Measurements from ENCODE around the gene ZNF418.

ZNF418 gene

GRCh38 chr19:57916168-57916995 lies 18.8 kb downstream of the ZNF418 start, which contains the start of gene ZNF417 (continued):
- peak; percentile 77 for TF ChIP-seq ZBTB11 (tag by site-specific recombination; conservative IDR thresholded peaks at IDR 0.05; ENCODE audit: low read depth)
- peak; percentile 99 for TF ChIP-seq HOXC10 (CRISPR knock-in tag; IDR thresholded peaks at IDR 0.05)
- peak; percentile 80 for TF ChIP-seq IKZF3 (tag by site-specific recombination; IDR thresholded peaks at IDR 0.05)
- TF ChIP-seq CTCF (tag by site-specific recombination; IDR thresholded peaks at IDR 0.05): peak; percentile 77; the same call in 1 of the 2 replicates
- TF ChIP-seq ZSCAN30 (tag by site-specific recombination; IDR thresholded peaks at IDR 0.05): 0 out of 2 replicates have a peak, but pooled peaks have one; percentile 21
- peak; percentile 96 for TF ChIP-seq ZNF76 (tag by site-specific recombination; IDR thresholded peaks at IDR 0.05; ENCODE audit: borderline replicate concordance, low read depth)
- TF ChIP-seq PBX3 (CRISPR knock-in tag; IDR thresholded peaks at IDR 0.05): peak; percentile 99
- 0 out of 2 replicates have a peak, but pooled peaks have one; percentile 21 for TF ChIP-seq ZNF366 (tag by site-specific recombination; conservative IDR thresholded peaks at IDR 0.05)
- peak; percentile 78 for TF ChIP-seq ZXDB (tag by site-specific recombination; IDR thresholded peaks at IDR 0.05)
- TF ChIP-seq, protein P1, sequence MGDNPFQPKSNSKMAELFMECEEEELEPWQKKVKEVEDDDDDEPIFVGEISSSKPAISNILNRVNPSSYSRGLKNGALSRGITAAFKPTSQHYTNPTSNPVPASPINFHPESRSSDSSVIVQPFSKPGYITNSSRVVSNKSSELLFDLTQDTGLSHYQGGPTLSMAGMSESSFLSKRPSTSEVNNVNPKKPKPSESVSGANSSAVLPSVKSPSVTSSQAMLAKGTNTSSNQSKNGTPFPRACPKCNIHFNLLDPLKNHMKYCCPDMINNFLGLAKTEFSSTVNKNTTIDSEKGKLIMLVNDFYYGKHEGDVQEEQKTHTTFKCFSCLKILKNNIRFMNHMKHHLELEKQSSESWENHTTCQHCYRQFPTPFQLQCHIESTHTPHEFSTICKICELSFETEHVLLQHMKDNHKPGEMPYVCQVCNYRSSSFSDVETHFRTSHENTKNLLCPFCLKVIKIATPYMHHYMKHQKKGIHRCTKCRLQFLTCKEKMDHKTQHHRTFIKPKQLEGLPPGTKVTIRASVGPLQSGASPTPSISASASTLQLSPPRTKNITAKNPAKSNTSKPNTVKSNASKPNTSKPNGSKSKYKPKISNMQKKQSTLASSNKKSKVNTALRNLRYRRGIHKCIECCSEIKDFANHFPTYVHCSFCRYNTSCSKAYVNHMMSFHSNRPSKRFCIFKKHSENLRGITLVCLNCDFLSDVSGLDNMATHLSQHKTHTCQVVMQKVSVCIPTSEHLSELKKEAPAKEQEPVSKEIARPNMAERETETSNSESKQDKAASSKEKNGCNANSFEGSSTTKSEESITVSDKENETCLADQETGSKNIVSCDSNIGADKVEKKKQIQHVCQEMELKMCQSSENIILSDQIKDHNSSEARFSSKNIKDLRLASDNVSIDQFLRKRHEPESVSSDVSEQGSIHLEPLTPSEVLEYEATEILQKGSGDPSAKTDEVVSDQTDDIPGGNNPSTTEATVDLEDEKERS (tag by site-specific recombination; IDR thresholded peaks at IDR 0.05): peak; percentile 55; the same call in 1 of the 2 replicates
- 0 out of 2 replicates have a peak, but pooled peaks have one; percentile 56 for TF ChIP-seq SP7 (tag by site-specific recombination; IDR thresholded peaks at IDR 0.05)
- peak; percentile 55 for TF ChIP-seq PRDM10 (tag by site-specific recombination; IDR thresholded peaks at IDR 0.05)
- TF ChIP-seq, protein P2, sequence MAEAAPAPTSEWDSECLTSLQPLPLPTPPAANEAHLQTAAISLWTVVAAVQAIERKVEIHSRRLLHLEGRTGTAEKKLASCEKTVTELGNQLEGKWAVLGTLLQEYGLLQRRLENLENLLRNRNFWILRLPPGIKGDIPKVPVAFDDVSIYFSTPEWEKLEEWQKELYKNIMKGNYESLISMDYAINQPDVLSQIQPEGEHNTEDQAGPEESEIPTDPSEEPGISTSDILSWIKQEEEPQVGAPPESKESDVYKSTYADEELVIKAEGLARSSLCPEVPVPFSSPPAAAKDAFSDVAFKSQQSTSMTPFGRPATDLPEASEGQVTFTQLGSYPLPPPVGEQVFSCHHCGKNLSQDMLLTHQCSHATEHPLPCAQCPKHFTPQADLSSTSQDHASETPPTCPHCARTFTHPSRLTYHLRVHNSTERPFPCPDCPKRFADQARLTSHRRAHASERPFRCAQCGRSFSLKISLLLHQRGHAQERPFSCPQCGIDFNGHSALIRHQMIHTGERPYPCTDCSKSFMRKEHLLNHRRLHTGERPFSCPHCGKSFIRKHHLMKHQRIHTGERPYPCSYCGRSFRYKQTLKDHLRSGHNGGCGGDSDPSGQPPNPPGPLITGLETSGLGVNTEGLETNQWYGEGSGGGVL (tag by site-specific recombination; IDR thresholded peaks at IDR 0.05): peak; percentile 65
- peak; percentile 47; the same call in 1 of the 2 replicates for TF ChIP-seq KLF8 (tag by site-specific recombination; IDR thresholded peaks at IDR 0.05)
- TF ChIP-seq ZNF561 (tag by site-specific recombination; IDR thresholded peaks at IDR 0.05; ENCODE audit: borderline replicate concordance): peak; percentile 85; the same call in 1 of the 2 replicates
- TF ChIP-seq HOXD13 (CRISPR knock-in tag; IDR thresholded peaks at IDR 0.05; ENCODE audit: borderline replicate concordance): peak; percentile 45; the same call in 1 of the 2 replicates
- TF ChIP-seq EGR2 (tag by site-specific recombination; IDR thresholded peaks at IDR 0.05; ENCODE audit: low read depth): peak; percentile 80
- TF ChIP-seq ZNF335 (tag by site-specific recombination; conservative IDR thresholded peaks at IDR 0.05): peak; percentile 82
- TF ChIP-seq ZBTB6 (tag by site-specific recombination; IDR thresholded peaks at IDR 0.05): peak; percentile 69; the same call in 1 of the 2 replicates
